ENCODE results near the gene ADAMTSL1.

- TF ChIP-seq CTCF (IDR thresholded peaks at IDR 0.05; ENCODE audit: low read depth, low read length, missing input control) (no peak), JUND (IDR thresholded peaks at IDR 0.05) (no peak), REST (IDR thresholded peaks at IDR 0.05) (no peak), YY1 (IDR thresholded peaks at IDR 0.05) (no peak), TAF1 (conservative IDR thresholded peaks at IDR 0.05) (no peak), RAD21 (IDR thresholded peaks at IDR 0.05) (no peak), ATF3 (IDR thresholded peaks at IDR 0.05) (no peak), GABPA (IDR thresholded peaks at IDR 0.05 in 1 of 2, conservative IDR thresholded peaks at IDR 0.05 in 1 of 2) (no peak), HNF4G (IDR thresholded peaks at IDR 0.05) (no peak), SP1 (IDR thresholded peaks at IDR 0.05) (no peak), NR2F2 (IDR thresholded peaks at IDR 0.05) (no peak), EGR1 (IDR thresholded peaks at IDR 0.05; ENCODE audit: low read depth in 2 of 2) (no peak)
- TF ChIP-seq, protein P1, sequence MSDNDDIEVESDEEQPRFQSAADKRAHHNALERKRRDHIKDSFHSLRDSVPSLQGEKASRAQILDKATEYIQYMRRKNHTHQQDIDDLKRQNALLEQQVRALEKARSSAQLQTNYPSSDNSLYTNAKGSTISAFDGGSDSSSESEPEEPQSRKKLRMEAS (IDR thresholded peaks at IDR 0.05) = no peak
- TF ChIP-seq, protein P2, sequence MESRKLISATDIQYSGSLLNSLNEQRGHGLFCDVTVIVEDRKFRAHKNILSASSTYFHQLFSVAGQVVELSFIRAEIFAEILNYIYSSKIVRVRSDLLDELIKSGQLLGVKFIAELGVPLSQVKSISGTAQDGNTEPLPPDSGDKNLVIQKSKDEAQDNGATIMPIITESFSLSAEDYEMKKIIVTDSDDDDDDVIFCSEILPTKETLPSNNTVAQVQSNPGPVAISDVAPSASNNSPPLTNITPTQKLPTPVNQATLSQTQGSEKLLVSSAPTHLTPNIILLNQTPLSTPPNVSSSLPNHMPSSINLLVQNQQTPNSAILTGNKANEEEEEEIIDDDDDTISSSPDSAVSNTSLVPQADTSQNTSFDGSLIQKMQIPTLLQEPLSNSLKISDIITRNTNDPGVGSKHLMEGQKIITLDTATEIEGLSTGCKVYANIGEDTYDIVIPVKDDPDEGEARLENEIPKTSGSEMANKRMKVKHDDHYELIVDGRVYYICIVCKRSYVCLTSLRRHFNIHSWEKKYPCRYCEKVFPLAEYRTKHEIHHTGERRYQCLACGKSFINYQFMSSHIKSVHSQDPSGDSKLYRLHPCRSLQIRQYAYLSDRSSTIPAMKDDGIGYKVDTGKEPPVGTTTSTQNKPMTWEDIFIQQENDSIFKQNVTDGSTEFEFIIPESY (IDR thresholded peaks at IDR 0.05) = no peak
Measured at GRCh38 chr9:18819418-18819817, 345.5 kb downstream of the ADAMTSL1 start.
